HG03439 (cell line): ENCODE data around the gene MIDN.
"Not testable (repeated sequence)": the region's sequence is repeated elsewhere in the genome, so short reads cannot be mapped to it uniquely, and the experiment has no call there.

ENCODE experiments used
- ATAC-seq: cut with Tn5 transposase; IDR thresholded peaks from one replicate; pipeline ENCODE4 v1.9.1; 2021; ENCODE audit warnings: mild to moderate bottlenecking, moderate library complexity; ENCODE audit not compliant: unreplicated experiment

MIDN gene

DNA sequence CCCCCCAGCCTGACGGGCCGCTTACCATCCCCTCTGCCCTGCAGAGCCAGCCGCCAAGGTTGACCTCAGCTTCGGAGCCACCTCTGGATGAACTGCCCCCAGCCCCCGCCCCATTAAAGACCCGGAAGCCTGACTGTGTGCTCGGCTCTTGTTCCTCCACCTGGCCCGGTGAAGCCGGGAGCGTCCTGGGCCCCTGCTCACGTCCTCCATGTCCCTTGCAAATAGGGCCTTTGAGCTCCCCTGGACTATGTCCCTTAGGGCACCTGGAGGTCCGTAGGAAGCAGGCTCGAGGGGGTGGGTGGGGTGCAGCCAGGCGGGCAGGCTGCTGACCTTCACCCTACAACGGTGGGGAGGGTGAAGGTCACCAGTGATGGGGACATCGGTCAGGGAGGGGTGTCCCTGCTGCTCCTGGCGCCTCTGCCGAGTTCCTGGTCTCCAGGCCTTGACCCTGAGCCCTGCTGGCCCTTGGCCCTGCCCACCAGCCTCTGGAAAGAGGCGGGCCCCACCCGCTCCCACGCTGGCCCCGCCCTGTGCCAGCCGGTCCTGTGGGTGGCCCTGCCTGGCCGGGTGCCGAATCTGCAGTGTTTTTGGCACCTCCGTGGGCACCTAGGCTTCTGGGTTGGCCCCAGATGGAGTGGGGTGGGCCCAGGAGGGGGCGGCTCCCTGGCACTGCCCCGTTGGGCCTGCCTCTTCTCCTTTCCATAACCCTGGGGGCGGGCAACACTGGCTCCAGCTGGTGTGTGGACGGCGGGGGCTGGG, 3.5 kb upstream of the MIDN start:
- ATAC-seq = no peak

DNA sequence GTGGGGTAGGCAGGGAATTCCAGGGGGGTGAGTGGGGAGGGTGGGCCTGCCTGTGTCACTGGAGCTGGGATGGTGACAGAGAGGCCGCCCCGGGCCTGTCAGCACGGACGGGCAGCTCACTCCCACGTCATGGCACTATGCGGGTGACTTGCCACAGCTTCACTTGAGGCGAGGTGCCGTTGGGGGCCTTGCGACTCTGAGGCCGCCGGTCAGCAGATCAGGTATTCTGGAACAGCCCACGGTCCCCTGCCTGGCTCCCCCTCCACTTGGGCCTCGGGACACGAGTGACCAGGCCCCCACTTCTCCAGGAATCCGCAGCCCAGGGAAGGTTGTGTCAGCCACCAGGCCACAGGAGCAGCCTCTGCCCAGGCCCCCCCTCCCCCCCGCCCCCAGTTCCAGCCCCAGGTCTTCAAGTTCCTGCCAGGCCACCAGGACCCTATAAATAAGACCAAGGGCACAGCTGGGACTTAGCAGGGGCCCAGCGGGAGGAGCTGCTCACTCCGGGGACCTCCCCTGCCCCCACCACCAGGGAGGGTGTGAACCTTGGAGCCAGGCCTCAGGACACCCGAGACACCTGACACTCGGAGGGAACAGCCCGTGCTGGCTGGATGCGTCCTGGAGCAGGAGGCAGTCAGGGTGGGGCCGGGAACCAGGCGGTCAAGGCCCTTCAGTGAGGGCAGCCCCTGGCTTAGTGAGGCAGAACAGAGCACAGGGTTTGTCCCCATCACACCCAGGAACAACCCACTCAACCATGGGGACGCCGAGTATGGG, 2.7 kb upstream of the MIDN start:
- no peak for ATAC-seq

DNA sequence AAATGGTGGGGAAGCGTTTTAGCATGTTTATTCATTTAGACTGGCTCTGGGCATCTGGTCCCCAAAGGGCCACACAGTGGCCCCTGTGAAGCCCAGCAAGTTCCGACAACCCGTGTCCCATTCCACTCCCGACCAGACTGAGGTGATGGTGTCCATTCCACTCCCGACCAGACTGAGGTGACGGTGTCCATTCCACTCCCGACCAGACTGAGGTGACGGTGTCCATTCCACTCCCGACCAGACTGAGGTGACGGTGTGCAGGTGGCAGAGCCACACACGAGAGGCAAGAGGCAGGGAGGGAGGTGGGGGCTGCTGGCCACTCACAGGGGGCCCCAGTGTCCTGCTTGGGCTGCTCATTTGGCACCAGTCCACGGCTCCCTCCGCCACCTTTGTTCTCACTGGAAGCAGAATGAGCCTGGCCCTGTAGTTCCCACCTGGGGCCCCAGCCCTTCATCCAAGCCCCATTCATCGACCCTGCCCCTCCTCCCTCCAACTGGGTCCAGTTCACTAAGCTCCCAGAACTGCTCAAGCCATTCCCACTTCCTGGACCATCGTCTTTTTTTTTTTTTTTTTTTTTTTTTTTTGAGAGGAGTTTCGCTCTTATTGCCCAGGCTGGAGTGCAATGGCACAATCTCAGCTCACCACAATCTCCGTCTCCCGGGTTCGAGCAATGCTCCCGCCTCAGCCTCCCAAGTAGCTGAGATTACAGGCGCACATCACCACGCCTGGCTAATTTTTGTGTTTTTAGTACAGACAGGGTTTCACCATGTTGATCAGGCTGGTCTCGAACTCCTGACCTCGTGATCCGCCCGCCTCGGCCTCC, 1.9 kb upstream of the MIDN start:
- ATAC-seq = not testable (repeated sequence)

DNA sequence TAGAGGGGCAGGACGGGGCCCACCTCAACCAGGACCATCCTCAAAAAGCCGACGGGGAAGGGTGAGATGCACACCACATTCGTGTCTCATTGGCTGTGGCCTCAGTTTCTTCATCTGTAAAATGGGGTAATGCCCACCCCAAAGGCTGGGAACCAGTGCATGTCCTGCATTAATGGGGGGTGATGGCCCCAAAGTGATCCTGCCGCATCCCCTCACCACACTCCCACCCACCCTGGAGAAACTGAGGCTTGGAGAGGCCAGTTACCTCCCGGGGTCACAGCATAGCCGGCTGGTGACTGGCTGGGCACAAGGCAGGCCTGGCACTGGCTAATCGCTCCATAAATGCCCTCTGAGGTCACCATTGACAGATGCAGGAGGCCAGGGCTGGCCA, 640 bp upstream of the MIDN start:
- ATAC-seq = no peak

DNA sequence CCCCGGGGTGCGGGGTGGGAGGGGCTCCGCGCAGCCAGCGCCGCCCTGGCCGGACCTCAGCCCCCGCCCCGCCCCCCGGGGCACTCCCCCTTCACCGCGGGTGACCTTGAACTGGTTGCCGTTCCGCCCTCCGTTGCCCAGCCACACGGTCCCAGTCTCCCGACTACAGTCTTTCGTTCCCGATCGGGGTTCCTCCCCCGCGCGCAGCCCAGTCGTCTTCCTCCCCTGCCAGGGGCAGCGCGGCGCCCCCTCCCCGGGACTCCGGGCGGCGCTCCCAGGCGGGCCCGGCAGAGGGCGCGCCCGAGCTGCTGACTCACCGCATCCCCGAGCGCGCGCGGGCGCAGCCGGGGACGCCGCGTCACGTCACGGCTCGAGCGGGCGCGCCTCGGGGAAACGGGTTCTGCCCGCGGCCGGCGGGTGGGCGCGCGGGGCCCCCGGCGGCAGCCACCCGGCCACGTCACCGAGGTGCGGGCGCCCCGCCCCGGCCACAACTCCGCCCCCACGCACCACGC, 459 bp downstream of the MIDN start:
- peak; percentile 36 for ATAC-seq

DNA sequence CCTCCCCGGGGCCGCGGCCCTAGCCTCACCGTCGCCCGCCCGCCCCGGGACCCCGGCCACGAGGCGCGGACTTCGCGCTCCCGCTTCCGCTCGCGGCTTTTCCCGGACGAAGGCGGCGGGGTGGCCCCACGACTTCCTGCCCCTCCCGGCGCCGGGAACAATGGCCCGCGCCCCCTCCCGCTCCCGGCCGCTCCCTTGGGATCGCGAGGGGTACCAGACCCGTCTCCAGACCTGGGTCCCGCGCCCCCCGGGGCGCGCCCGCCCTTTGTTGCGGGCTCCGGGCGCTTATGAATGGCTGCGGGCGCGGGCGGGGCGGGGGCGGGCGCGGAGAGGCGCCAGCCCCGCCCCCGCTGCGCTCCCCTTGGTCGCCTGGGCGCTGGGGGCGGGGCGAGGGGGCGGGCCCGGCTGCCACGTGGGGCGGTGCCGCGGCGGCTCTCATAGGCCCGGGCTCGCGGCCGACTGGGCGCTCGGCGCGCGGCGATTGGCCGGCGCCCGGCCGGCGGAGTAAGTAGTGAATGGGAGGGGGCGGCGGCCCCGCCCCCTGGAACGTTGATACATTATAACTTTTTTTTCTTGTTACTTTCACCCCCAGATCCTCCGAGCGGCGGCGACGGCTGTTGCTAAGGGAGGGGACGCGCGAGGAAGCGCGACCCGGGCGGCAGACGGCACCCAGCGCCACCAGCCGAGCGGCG, 1.1 kb downstream of the MIDN start:
- peak; percentile 41 for ATAC-seq

DNA sequence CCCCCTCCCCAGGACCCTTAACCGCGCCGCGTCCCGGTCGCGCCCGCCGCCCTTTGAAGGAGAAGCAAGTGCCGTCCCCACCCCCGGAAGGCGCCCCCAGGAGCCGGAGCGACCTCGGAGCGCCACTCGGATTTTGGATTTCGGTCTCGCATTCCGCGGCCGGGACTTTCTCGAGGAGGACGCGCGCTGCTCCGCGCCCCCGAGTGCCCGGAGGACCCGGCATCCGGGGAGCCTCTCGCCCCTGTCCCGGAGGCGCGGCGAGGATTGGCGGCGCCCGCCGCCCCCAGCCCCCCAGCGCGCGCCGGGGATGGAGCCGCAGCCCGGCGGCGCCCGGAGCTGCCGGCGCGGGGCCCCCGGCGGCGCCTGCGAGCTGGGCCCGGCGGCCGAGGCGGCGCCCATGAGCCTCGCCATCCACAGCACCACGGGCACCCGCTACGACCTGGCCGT, 1.6 kb downstream of the MIDN start:
- no peak for ATAC-seq

DNA sequence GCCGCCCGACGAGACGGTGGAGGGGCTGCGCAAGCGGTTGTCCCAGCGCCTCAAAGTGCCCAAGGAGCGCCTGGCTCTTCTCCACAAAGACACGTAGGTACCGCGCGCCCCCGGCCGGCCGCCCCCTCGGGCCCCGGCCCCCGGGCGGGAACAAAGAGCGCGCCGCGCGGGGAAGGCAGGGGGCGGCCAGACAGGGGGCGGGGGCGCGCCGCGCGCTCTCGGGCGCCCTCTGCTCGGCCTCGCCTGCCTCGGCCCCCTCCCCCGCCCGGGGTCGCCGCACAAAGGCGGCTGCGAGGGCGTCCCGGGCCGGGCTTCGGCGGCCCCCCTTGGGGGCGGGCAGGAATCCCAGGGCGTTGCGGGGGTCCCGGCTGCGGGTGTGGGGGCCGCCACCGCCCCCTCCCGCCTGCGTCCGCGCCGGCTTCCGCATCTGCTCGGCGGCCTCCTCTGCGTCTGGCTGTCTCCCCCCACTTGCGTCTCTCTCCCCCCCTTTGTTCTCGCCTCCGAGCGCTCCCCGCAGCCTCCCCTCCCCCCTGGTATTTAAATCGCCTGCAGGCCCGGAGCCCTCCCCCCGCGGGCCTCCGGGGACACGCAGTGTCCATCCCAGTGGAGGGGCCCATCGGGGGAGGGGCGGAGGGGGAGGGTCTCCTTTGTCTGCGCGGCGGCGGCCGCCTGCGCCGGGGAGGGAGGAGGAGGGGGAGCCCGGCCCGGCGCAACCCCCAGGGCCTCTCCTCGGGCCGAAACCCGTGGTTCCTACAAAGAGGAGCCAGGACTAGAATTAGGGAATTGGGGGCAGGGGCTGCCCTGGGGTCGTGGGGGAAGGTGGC, 2.3 kb downstream of the MIDN start:
- ATAC-seq = no peak

DNA sequence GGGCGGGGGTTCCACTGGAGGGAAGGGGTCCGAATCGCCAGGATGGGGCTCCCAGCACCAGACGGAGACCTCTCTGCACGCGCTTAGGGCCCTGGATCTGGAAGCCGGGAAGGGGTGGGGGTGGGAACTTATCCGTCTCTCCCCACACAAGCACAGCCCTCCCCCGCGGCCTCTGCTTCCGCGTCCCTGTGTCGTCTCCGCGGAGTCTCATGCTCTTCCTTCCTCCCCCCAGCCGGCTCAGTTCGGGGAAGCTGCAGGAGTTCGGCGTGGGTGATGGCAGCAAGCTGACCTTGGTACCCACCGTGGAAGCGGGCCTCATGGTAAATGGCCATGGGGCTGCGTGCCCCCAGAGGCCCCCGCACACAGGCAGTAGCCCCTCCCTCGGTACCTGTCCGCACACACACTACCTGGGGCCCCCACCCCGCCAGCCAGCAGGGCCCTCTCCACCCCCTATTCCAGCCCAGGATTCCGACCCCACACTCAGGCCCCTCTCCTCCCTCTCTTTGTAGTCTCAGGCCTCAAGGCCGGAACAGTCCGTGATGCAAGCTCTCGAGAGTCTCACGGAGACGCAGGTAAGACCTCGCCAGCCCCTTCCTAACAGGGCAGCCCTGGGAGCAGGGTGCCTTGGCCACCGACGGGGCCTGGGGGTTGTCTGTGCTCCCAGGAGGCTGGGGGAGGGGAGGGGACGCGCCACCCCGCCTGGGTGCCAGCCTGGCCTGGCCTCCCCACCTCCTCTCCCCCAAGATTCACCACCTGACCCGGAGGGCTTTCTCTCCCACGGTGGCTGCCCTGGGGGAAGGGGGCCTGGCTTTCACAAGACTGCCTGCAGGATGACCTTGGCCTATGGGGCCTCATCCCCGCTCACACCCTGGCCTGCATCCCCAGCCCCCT, 3.2 kb downstream of the MIDN start:
- ATAC-seq = no peak

DNA sequence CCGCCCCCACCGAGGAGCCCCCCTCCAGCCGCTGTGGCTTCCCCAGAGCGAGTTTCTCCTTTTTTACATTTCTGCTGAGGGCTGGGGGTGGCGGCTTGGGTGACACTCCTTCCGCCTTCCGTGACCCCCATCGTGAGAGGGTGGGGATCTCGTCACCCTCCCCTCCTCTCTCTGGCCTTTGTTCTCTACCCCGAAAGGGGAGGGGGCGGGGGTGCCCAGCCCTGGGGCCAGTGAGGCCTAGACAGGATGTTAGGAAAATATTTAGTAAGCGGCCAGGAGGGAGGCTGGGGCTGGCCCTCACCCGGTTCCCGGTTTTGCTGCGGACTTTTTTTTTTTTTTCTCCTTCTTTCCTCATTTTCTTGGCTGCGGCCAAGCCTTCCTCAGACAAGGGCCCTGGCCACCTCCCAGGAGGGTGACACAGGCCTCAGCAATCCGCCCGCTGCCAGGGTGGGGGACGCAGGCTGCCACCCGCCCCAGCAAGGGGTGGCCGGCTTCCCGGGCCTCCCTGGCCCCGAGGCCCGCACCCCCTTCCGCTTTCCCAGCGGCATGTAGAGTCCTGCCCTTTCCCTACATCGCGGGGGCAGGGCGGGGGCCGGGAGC, 3.9 kb downstream of the MIDN start:
- no peak for ATAC-seq

DNA sequence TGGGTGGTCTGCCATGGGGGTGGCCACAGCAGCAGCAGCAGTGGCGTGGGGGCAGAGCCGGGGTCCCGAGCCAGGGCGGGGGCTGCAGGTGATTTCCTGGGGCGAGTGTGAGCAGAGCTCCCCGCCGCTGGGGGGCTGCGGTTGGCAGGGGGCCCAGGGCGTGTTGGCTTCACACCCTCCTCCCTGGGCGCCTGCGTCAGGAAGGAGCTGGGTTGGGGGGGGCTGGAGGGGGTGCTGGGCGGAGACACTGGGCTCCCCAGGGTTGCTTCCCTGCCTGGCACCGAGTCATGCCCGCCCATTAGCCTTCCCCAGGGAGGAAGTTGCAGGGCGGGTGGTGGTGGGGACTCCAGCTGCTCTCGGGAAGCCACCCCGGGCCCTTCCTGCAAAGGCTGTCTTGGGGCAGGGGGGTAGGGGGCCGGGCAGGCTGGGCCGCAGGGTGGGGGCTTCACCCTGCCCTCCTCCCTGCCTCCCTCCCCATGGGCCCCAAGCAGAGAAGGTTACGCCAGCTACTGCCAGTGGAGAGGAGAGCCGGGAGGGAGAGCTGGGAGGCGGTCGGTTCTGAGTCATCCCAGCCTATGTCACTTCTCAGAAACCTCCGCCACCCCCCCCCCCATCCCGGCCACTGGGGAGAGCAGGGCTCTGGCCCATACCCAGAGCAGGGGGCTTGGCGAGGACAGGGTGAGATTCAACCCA, 4.6 kb downstream of the MIDN start:
- ATAC-seq = no peak

DNA sequence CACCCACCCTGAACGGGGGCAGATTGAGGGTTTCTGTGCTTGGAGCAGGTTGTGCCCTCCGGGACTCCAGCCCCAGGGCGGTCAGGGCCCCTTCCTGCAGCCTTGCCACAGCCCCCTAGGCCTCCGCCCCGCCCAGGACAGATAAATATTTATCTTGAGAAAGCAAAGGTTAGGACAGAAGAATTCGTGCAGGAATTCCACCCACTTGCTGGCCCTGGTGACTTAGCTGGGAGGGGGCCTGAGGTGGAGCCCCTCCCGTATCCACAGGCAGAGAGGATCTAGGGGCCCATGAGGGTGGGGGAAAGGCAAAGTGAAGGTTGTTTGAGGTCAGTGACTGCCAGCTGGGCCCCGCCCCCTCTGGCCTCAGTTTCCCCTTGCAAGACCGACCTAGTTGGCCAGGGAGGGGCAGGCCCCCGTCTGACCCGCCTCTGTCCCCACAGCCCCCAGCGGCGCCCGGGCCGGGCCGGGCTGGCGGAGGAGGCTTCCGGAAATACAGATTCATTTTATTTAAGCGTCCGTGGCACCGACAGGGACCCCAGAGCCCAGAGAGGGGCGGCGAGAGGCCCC, 5.2 kb downstream of the MIDN start:
- no peak for ATAC-seq

DNA sequence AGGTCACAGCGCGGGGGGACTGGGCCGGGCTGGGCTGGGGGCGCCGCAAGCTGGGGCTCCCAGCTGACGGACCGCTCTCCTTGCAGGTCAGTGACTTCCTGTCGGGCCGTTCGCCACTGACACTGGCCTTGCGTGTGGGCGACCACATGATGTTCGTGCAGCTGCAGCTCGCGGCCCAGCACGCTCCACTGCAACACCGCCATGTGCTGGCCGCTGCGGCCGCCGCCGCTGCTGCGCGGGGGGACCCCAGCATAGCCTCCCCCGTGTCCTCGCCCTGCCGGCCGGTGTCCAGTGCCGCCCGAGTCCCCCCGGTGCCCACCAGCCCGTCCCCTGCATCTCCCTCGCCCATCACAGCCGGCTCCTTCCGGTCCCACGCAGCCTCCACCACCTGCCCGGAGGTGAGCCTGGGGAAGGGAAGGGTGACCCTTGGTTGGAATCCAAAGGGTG, 5.7 kb downstream of the MIDN start:
- ATAC-seq = no peak

DNA sequence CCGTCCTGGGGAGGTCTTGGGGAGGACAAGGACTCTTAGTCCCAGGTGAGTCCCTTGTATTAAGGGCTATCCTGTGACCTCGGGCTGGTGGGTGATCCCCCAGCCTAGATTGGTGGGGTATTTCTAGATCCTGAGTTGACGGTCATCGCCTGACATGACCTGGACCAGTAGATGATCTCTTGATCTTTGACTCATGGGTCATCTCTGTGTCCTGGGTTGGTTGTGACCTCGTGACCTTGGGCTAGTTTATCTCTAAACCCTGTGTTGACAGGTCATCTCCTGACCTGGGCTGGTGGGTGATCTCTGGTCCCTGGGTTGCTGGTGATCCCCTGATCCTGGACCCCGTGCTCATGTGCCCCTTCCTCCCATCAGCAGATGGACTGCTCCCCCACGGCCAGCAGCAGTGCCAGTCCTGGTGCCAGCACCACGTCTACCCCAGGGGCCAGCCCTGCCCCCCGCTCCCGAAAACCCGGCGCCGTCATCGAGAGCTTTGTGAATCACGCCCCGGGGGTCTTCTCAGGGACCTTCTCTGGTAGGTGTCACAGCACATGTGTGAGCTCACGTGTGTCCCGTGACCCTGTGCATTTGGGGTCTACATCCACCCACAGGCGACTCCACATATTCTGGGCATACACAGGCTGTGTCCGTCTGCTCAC, 6.3 kb downstream of the MIDN start:
- ATAC-seq = no peak

DNA sequence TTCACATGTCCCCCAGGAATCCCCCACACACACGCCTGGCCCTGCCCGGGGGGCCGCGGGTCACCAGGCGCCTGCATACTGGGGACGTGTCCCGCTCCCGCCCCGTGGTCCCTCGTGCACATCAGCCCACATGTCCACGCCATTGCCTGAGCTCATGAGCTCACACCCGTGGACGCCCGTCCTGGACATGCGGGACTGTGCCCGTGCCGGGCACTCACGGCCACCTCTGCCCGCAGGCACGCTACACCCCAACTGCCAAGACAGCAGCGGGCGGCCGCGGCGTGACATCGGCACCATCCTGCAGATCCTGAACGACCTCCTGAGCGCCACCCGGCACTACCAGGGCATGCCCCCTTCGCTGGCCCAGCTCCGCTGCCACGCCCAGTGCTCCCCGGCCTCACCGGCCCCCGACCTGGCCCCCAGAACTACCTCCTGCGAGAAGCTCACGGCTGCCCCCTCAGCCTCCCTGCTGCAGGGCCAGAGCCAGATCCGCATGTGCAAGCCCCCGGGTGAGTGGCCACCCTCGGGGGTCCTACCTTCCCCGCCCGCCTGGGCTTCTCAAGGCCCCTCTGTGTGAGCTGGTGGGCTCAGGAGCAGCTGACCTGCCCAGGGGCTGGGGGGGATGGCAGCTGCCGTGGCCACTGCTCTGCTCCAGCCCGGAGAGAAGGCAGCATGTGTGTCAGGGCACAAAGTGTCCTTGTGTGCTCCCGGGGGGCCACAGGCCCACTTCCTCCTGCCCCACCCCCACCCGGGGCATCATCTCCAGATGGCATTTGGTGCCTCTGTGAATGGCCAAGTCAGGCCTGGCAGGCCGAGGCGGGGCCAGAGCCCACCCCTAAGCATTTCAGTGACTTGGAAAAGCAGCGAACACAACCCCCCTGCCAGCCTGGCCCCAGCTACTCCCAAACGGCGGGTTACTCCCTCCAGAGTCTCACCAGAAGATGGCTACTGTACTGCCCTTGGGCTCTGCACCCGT, 7.1 kb downstream of the MIDN start:
- ATAC-seq = no peak
